Ovary (tissue), 3 donors: ENCODE results near the gene RAP1GDS1.

ENCODE experiments used
- EP300 ChIP-seq: sonication (generic); formaldehyde crosslinking; IDR thresholded peaks from one replicate; pipeline ENCODE4 v1.6.1; 2017; ENCODE audit warnings: antibody characterized with exemption
- POLR2A ChIP-seq: fragments of 450-650 bp; IDR thresholded peaks from one replicate; pipeline ENCODE4 v1.6.1; 2017; ENCODE audit warnings: antibody characterized with exemption, mild to moderate bottlenecking, moderate library complexity
- TF ChIP-seq, protein P1 (sequence below), 3 donors: fragments of 450-650 bp in 2 of 3; fragments of 200-600 bp in 1 of 3; IDR thresholded peaks; one replicate each; pipeline versions ENCODE4 v1.5.1 to v1.8.0; 2016 to 2022; ENCODE audit warnings: antibody characterized with exemption in 3 of 3, mild to moderate bottlenecking in 1 of 3
- donor health status: DM: no; HTN: no; CAD: no.

- TF ChIP-seq, protein P1, sequence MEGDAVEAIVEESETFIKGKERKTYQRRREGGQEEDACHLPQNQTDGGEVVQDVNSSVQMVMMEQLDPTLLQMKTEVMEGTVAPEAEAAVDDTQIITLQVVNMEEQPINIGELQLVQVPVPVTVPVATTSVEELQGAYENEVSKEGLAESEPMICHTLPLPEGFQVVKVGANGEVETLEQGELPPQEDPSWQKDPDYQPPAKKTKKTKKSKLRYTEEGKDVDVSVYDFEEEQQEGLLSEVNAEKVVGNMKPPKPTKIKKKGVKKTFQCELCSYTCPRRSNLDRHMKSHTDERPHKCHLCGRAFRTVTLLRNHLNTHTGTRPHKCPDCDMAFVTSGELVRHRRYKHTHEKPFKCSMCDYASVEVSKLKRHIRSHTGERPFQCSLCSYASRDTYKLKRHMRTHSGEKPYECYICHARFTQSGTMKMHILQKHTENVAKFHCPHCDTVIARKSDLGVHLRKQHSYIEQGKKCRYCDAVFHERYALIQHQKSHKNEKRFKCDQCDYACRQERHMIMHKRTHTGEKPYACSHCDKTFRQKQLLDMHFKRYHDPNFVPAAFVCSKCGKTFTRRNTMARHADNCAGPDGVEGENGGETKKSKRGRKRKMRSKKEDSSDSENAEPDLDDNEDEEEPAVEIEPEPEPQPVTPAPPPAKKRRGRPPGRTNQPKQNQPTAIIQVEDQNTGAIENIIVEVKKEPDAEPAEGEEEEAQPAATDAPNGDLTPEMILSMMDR (IDR thresholded peaks at IDR 0.05), result no peak
- TF ChIP-seq POLR2A, result no peak
- TF ChIP-seq EP300, result no peak
Measured at GRCh38 chr4:98338761-98339438, 77.7 kb downstream of the RAP1GDS1 start.
